ENCODE data around the gene FRMD4B. TPM values are rescaled to one million over a fixed set of nuclear protein-coding genes. Genes with fewer than 3 reads are reported as not detected.

The FRMD4B gene
- total RNA-seq, 4 donors from 2014 or later, result 58.0 to 71.9 (median 63.4) TPM

GRCh38 chr3:69403454-69403853 is 17.6 kb upstream of the FRMD4B start:
- no peak overlapping the region for H3K4me3 ChIP-seq (ENCODE audit: low read depth, poor library complexity, severe bottlenecking)
- 66 to 74% methylated on average over 4 of the region's 4 CpGs for WGBS, 2 donors
- no peak for DNase-seq (ENCODE audit: low spot score in 2 of 2)
- no peak for TF ChIP-seq POLR2A (IDR thresholded peaks at IDR 0.05)
- TF ChIP-seq, protein P1, sequence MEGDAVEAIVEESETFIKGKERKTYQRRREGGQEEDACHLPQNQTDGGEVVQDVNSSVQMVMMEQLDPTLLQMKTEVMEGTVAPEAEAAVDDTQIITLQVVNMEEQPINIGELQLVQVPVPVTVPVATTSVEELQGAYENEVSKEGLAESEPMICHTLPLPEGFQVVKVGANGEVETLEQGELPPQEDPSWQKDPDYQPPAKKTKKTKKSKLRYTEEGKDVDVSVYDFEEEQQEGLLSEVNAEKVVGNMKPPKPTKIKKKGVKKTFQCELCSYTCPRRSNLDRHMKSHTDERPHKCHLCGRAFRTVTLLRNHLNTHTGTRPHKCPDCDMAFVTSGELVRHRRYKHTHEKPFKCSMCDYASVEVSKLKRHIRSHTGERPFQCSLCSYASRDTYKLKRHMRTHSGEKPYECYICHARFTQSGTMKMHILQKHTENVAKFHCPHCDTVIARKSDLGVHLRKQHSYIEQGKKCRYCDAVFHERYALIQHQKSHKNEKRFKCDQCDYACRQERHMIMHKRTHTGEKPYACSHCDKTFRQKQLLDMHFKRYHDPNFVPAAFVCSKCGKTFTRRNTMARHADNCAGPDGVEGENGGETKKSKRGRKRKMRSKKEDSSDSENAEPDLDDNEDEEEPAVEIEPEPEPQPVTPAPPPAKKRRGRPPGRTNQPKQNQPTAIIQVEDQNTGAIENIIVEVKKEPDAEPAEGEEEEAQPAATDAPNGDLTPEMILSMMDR (IDR thresholded peaks at IDR 0.05), result no peak
- intact Hi-C loops (cut with DNase I; ENCODE audit: low total_unique reads), result no loop called here

DNA sequence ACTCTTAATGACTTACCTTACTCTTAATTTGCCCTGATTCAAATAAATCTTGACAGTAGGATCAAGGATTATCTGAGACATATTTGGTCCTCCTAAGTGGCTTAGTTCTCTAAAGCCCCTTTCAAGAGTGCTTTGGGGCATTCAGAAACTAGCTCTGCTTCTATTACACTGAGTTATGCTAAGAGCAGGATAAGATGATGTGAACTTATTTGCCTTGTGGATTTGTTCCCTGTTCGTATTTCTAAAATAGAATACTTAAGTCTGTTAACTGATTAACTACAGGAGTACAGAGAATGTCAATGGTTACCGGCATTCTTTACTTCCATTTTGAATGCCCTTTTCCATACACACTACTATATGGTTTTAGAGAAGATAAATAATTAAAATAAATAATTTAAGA is 14.8 kb upstream of the FRMD4B start:
- no peak overlapping the region for H3K4me3 ChIP-seq (ENCODE audit: low read depth, poor library complexity, severe bottlenecking)
- WGBS, 2 donors, result 86 to 92% methylated on average over 2 of the region's 2 CpGs
- intact Hi-C loops (cut with DNase I; ENCODE audit: low total_unique reads), result no loop called here
- TF ChIP-seq, protein P1 (IDR thresholded peaks at IDR 0.05), result no peak
- TF ChIP-seq POLR2A (IDR thresholded peaks at IDR 0.05), result no peak
- DNase-seq (ENCODE audit: low spot score in 2 of 2), result no peak

DNA sequence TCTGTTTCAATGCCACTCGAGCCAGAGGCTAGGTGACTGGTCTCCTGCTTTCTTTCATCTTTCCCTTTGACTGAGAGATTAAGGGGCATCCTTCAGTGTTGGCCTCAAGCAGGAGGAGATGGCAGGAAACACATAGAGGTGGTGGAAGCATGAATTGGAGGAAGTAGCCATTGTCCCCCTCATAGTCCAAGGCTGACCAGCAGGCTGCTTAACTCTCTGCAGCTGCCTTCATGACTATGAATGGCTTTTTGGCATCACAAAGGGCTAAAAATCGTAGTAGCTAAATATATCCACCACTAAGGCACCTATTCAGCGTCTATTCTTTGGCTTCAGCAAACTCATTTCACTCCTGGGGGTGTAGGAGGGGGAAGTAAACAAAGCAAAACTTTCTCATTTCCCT is 7.0 kb upstream of the FRMD4B start:
- no peak for TF ChIP-seq POLR2A (IDR thresholded peaks at IDR 0.05)
- TF ChIP-seq, protein P1 (IDR thresholded peaks at IDR 0.05), result no peak
- WGBS, 2 donors, result 69 to 78% methylated on average over 3 of the region's 3 CpGs
- H3K4me3 ChIP-seq (ENCODE audit: low read depth, poor library complexity, severe bottlenecking), result no peak overlapping the region
- DNase-seq (ENCODE audit: low spot score in 2 of 2), result no peak
- intact Hi-C loops (cut with DNase I; ENCODE audit: low total_unique reads), result no loop called here

GRCh38 chr3:69392415-69392814 is 6.5 kb upstream of the FRMD4B start:
- TF ChIP-seq POLR2A (IDR thresholded peaks at IDR 0.05), result no peak
- TF ChIP-seq, protein P1 (IDR thresholded peaks at IDR 0.05), result no peak
- 80 to 91% methylated on average over 2 of the region's 2 CpGs for WGBS, 2 donors
- no peak overlapping the region for H3K4me3 ChIP-seq (ENCODE audit: low read depth, poor library complexity, severe bottlenecking)
- intact Hi-C loops (cut with DNase I; ENCODE audit: low total_unique reads), result no loop called here
- no peak for DNase-seq (ENCODE audit: low spot score in 2 of 2)

- TF ChIP-seq POLR2A (IDR thresholded peaks at IDR 0.05), result no peak
- TF ChIP-seq, protein P1 (IDR thresholded peaks at IDR 0.05), result no peak
- WGBS, 2 donors, result 94 to 100% methylated on average over 1 of the region's 1 CpG
- intact Hi-C loops (cut with DNase I; ENCODE audit: low total_unique reads), result no loop called here
- no peak overlapping the region for H3K4me3 ChIP-seq (ENCODE audit: low read depth, poor library complexity, severe bottlenecking)
- no peak for DNase-seq (ENCODE audit: low spot score in 2 of 2)
Observed at GRCh38 chr3:69391554-69391953, 5.7 kb upstream of the FRMD4B start.

- no peak for TF ChIP-seq POLR2A (IDR thresholded peaks at IDR 0.05)
- TF ChIP-seq, protein P1 (IDR thresholded peaks at IDR 0.05), result no peak
- DNase-seq (ENCODE audit: low spot score in 2 of 2), result no peak
- no peak overlapping the region for H3K4me3 ChIP-seq (ENCODE audit: low read depth, poor library complexity, severe bottlenecking)
- intact Hi-C loops (cut with DNase I; ENCODE audit: low total_unique reads), result no loop called here
- WGBS, 2 donors, result 89 to 91% methylated on average over 5 of the region's 5 CpGs
Observed at GRCh38 chr3:69390771-69391170, 4.9 kb upstream of the FRMD4B start.

All from lower leg skin (tissue), 4 donors.